ENCODE measurements around the gene CSRP3.

CSRP3 gene

GRCh38 chr11:19168090-19168489 lies 33.7 kb downstream of the CSRP3 start:
- Histone ChIP-seq H3K36me3 (ENCODE audit: insufficient read depth, insufficient read length, low read length) (peaks cover 32% of the 10 kb centered on the region), H3K4me3 (ENCODE audit: insufficient read length, low read depth) (no peak overlapping the region), H3K27me3 (ENCODE audit: insufficient read depth, insufficient read length) (no peaks in the 10 kb centered on the region), H3K4me1 (ENCODE audit: insufficient read depth, insufficient read length) (no peaks in the 10 kb centered on the region), H3K9me3 (ENCODE audit: insufficient read depth, low read length) (no peaks in the 10 kb centered on the region), H3K9ac (ENCODE audit: insufficient read length, low read depth) (no peak overlapping the region)
- no peak for DNase-seq (ENCODE audit: low read depth, low spot score)
- TF ChIP-seq YY1 (IDR thresholded peaks at IDR 0.05; ENCODE audit: insufficient read depth, insufficient read length) = no peak
- TF ChIP-seq ZNF274 (IDR thresholded peaks at IDR 0.05; ENCODE audit: low read depth, low read length) = no peak
- no peak for TF ChIP-seq SUZ12 (IDR thresholded peaks at IDR 0.05; ENCODE audit: extremely low read depth, insufficient read depth, insufficient read length)

GRCh38 chr11:19164881-19165280 lies 36.9 kb downstream of the CSRP3 start:
- Histone ChIP-seq H3K36me3 (ENCODE audit: insufficient read depth, insufficient read length, low read length) (peaks cover 29% of the 10 kb centered on the region), H3K9ac (ENCODE audit: insufficient read length, low read depth) (no peak overlapping the region), H3K27me3 (ENCODE audit: insufficient read depth, insufficient read length) (no peaks in the 10 kb centered on the region), H3K4me1 (ENCODE audit: insufficient read depth, insufficient read length) (no peaks in the 10 kb centered on the region), H3K9me3 (ENCODE audit: insufficient read depth, low read length) (no peaks in the 10 kb centered on the region), H3K4me3 (ENCODE audit: insufficient read length, low read depth) (no peak overlapping the region)
- DNase-seq (ENCODE audit: low read depth, low spot score) = no peak
- TF ChIP-seq ZNF274 (IDR thresholded peaks at IDR 0.05; ENCODE audit: low read depth, low read length) (no peak), YY1 (IDR thresholded peaks at IDR 0.05; ENCODE audit: insufficient read depth, insufficient read length) (no peak), SUZ12 (IDR thresholded peaks at IDR 0.05; ENCODE audit: extremely low read depth, insufficient read depth, insufficient read length) (no peak)

- Histone ChIP-seq H3K9me3 (ENCODE audit: insufficient read depth, low read length) (no peaks in the 10 kb centered on the region), H3K9ac (ENCODE audit: insufficient read length, low read depth) (no peak overlapping the region), H3K27me3 (ENCODE audit: insufficient read depth, insufficient read length) (no peaks in the 10 kb centered on the region), H3K4me3 (ENCODE audit: insufficient read length, low read depth) (no peak overlapping the region), H3K36me3 (ENCODE audit: insufficient read depth, insufficient read length, low read length) (peaks cover 31% of the 10 kb centered on the region), H3K4me1 (ENCODE audit: insufficient read depth, insufficient read length) (no peaks in the 10 kb centered on the region)
- TF ChIP-seq SUZ12 (IDR thresholded peaks at IDR 0.05; ENCODE audit: extremely low read depth, insufficient read depth, insufficient read length) (no peak), YY1 (IDR thresholded peaks at IDR 0.05; ENCODE audit: insufficient read depth, insufficient read length) (no peak), ZNF274 (IDR thresholded peaks at IDR 0.05; ENCODE audit: low read depth, low read length) (no peak)
- DNase-seq (ENCODE audit: low read depth, low spot score) = no peak
Observed at GRCh38 chr11:19164230-19164855, 37.4 kb downstream of the CSRP3 start.

- TF ChIP-seq SUZ12 (IDR thresholded peaks at IDR 0.05; ENCODE audit: extremely low read depth, insufficient read depth, insufficient read length) (no peak), ZNF274 (IDR thresholded peaks at IDR 0.05; ENCODE audit: low read depth, low read length) (no peak)
- no peaks in the 10 kb centered on the region for H3K9me3 ChIP-seq (ENCODE audit: insufficient read depth, low read length)
- no peaks in the 10 kb centered on the region for H3K4me1 ChIP-seq (ENCODE audit: insufficient read depth, insufficient read length)
- peaks cover 31% of the 10 kb centered on the region for H3K36me3 ChIP-seq (ENCODE audit: insufficient read depth, insufficient read length, low read length)
- no peaks in the 10 kb centered on the region for H3K27me3 ChIP-seq (ENCODE audit: insufficient read depth, insufficient read length)
- no peak overlapping the region for H3K4me3 ChIP-seq (ENCODE audit: insufficient read length, low read depth)
- no peak overlapping the region for H3K9ac ChIP-seq (ENCODE audit: insufficient read length, low read depth)
- no peak for DNase-seq (ENCODE audit: low read depth, low spot score)
Observed at GRCh38 chr11:19163617-19164016, 38.2 kb downstream of the CSRP3 start.

- H3K4me1 ChIP-seq (ENCODE audit: insufficient read depth, insufficient read length) = no peaks in the 10 kb centered on the region
- no peak overlapping the region for H3K9ac ChIP-seq (ENCODE audit: insufficient read length, low read depth)
- TF ChIP-seq YY1 (IDR thresholded peaks at IDR 0.05; ENCODE audit: insufficient read depth, insufficient read length) (no peak), ZNF274 (IDR thresholded peaks at IDR 0.05; ENCODE audit: low read depth, low read length) (no peak), SUZ12 (IDR thresholded peaks at IDR 0.05; ENCODE audit: extremely low read depth, insufficient read depth, insufficient read length) (no peak)
- peaks cover 30% of the 10 kb centered on the region for H3K36me3 ChIP-seq (ENCODE audit: insufficient read depth, insufficient read length, low read length)
- H3K9me3 ChIP-seq (ENCODE audit: insufficient read depth, low read length) = no peaks in the 10 kb centered on the region
- DNase-seq (ENCODE audit: low read depth, low spot score) = no peak
- no peaks in the 10 kb centered on the region for H3K27me3 ChIP-seq (ENCODE audit: insufficient read depth, insufficient read length)
- H3K4me3 ChIP-seq (ENCODE audit: insufficient read length, low read depth) = no peak overlapping the region
Observed at GRCh38 chr11:19162951-19163505, 38.8 kb downstream of the CSRP3 start.

- Histone ChIP-seq H3K4me3 (ENCODE audit: insufficient read length, low read depth) (no peak overlapping the region), H3K4me1 (ENCODE audit: insufficient read depth, insufficient read length) (no peaks in the 10 kb centered on the region), H3K36me3 (ENCODE audit: insufficient read depth, insufficient read length, low read length) (peaks cover 28% of the 10 kb centered on the region), H3K9me3 (ENCODE audit: insufficient read depth, low read length) (no peaks in the 10 kb centered on the region), H3K27me3 (ENCODE audit: insufficient read depth, insufficient read length) (no peaks in the 10 kb centered on the region), H3K9ac (ENCODE audit: insufficient read length, low read depth) (no peak overlapping the region)
- DNase-seq (ENCODE audit: low read depth, low spot score) = no peak
- TF ChIP-seq SUZ12 (IDR thresholded peaks at IDR 0.05; ENCODE audit: extremely low read depth, insufficient read depth, insufficient read length) (no peak), YY1 (IDR thresholded peaks at IDR 0.05; ENCODE audit: insufficient read depth, insufficient read length) (no peak)
Observed at GRCh38 chr11:19161651-19162050, 40.1 kb downstream of the CSRP3 start.

- no peak for TF ChIP-seq SUZ12 (IDR thresholded peaks at IDR 0.05; ENCODE audit: extremely low read depth, insufficient read depth, insufficient read length)
- no peak for TF ChIP-seq ZNF274 (IDR thresholded peaks at IDR 0.05; ENCODE audit: low read depth, low read length)
- no peak for TF ChIP-seq YY1 (IDR thresholded peaks at IDR 0.05; ENCODE audit: insufficient read depth, insufficient read length)
- Histone ChIP-seq H3K36me3 (ENCODE audit: insufficient read depth, insufficient read length, low read length) (peaks cover 32% of the 10 kb centered on the region), H3K4me3 (ENCODE audit: insufficient read length, low read depth) (no peak overlapping the region), H3K27me3 (ENCODE audit: insufficient read depth, insufficient read length) (no peaks in the 10 kb centered on the region), H3K9me3 (ENCODE audit: insufficient read depth, low read length) (no peaks in the 10 kb centered on the region), H3K9ac (ENCODE audit: insufficient read length, low read depth) (no peak overlapping the region), H3K4me1 (ENCODE audit: insufficient read depth, insufficient read length) (no peaks in the 10 kb centered on the region)
- no peak for DNase-seq (ENCODE audit: low read depth, low spot score)
Observed at GRCh38 chr11:19160847-19161246, 40.9 kb downstream of the CSRP3 start.
